Measurements from ENCODE around the gene RASAL3.

- TF ChIP-seq CTCF (IDR thresholded peaks at IDR 0.05) (no peak), ZFX (IDR thresholded peaks at IDR 0.05; ENCODE audit: borderline replicate concordance) (no peak)
Observed at GRCh38 chr19:15403151-15403531, 61.2 kb downstream of the RASAL3 start.
